ENCODE measurements around the gene TTLL4.

The TTLL4 gene

DNA sequence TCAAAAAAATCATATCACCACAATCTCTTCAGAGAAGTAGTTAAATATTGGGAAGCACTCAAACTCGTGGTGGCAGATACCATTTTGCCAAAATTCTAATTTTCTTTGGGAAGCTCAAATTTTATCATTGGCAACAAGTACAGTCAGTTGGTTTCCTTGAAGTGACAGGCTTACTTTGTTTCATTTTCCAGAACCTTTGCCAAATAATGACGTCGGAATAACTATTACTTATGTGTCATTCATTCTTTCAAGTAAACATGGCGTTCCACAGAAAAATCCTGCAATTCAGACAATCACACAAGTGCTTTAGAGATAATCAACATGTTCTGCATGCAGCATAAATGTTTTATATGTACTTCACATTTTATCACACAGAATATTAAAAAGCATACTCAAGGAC, 5.4 kb downstream of the TTLL4 start:
- Histone ChIP-seq H3K27ac (ENCODE audit: low read depth, low read length) (peak overlapping the region; percentile 27), H3K79me2 (ENCODE audit: control insufficient read depth, insufficient read depth, low read length, unreplicated experiment) (peaks cover 82% of the 10 kb centered on the region), H2AFZ (ENCODE audit: low read length, unreplicated experiment) (no peak overlapping the region), H3K4me3 (ENCODE audit: low read depth, low read length) (no peak overlapping the region), H3K36me3 (ENCODE audit: insufficient read depth, low read length) (no peaks in the 10 kb centered on the region), H3K27me3 (ENCODE audit: insufficient read depth, low read length) (no peaks in the 10 kb centered on the region), H3K4me1 (ENCODE audit: control insufficient read depth, insufficient read depth, low read length, unreplicated experiment) (peaks cover 24% of the 10 kb centered on the region)

DNA sequence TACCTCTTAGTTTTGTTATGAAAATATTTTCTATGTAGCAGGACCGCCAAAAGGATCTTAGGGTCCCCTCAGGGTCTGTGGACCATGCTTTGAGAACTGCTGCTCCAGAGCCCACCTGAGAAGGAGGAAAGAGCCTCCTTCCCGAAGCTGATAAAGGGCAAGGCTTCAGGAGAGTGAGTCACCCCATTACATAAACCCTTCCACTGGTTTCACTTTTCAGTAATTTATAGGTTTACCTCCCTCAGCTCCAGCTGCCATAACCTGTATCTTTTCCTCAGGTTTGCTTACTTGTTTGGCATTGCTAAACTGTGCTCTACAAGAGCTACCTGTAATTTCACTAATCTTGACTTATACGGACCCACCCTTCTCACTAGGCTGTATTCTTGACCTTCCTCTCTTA, 6.6 kb downstream of the TTLL4 start:
- H3K4me1 ChIP-seq (ENCODE audit: control insufficient read depth, insufficient read depth, low read length, unreplicated experiment), result peaks cover 17% of the 10 kb centered on the region
- no peaks in the 10 kb centered on the region for H3K36me3 ChIP-seq (ENCODE audit: insufficient read depth, low read length)
- peak overlapping the region; percentile 41; the same call in 1 of the 2 replicates for H3K4me3 ChIP-seq (ENCODE audit: low read depth, low read length)
- no peak overlapping the region for H3K27ac ChIP-seq (ENCODE audit: low read depth, low read length)
- peaks cover 80% of the 10 kb centered on the region for H3K79me2 ChIP-seq (ENCODE audit: control insufficient read depth, insufficient read depth, low read length, unreplicated experiment)
- no peaks in the 10 kb centered on the region for H3K27me3 ChIP-seq (ENCODE audit: insufficient read depth, low read length)
- no peak overlapping the region for H2AFZ ChIP-seq (ENCODE audit: low read length, unreplicated experiment)

- Histone ChIP-seq H3K27me3 (ENCODE audit: insufficient read depth, low read length) (no peaks in the 10 kb centered on the region), H3K27ac (ENCODE audit: low read depth, low read length) (no peak overlapping the region), H3K4me3 (ENCODE audit: low read depth, low read length) (no peak overlapping the region), H2AFZ (ENCODE audit: low read length, unreplicated experiment) (no peak overlapping the region), H3K79me2 (ENCODE audit: control insufficient read depth, insufficient read depth, low read length, unreplicated experiment) (peaks cover 79% of the 10 kb centered on the region), H3K4me1 (ENCODE audit: control insufficient read depth, insufficient read depth, low read length, unreplicated experiment) (peaks cover 24% of the 10 kb centered on the region), H3K36me3 (ENCODE audit: insufficient read depth, low read length) (no peaks in the 10 kb centered on the region)
These were observed 7.4 kb downstream of the TTLL4 start for GRCh38 chr2:218718058-218718457.

DNA sequence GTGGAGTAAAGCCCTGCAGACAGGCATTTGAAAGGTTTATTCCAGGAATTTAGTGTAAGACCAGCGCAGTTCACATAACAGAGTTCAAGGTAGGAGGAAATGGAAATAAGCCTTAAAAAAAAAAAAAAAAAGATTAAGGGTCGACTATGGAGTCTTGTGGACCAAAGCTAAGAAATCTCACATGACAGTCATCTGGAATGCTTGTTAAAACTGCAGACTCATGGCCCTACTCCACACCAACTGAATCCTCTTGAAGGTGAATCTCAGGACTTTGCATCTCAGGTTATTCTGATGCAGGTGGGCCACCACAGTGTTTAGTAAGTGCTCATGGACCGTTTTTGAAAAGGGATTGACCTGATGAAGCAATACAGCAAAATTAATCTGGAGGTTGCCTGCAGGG, 8.8 kb downstream of the TTLL4 start:
- H3K27ac ChIP-seq (ENCODE audit: low read depth, low read length), result no peak overlapping the region
- peaks cover 77% of the 10 kb centered on the region for H3K79me2 ChIP-seq (ENCODE audit: control insufficient read depth, insufficient read depth, low read length, unreplicated experiment)
- H3K36me3 ChIP-seq (ENCODE audit: insufficient read depth, low read length), result no peaks in the 10 kb centered on the region

DNA sequence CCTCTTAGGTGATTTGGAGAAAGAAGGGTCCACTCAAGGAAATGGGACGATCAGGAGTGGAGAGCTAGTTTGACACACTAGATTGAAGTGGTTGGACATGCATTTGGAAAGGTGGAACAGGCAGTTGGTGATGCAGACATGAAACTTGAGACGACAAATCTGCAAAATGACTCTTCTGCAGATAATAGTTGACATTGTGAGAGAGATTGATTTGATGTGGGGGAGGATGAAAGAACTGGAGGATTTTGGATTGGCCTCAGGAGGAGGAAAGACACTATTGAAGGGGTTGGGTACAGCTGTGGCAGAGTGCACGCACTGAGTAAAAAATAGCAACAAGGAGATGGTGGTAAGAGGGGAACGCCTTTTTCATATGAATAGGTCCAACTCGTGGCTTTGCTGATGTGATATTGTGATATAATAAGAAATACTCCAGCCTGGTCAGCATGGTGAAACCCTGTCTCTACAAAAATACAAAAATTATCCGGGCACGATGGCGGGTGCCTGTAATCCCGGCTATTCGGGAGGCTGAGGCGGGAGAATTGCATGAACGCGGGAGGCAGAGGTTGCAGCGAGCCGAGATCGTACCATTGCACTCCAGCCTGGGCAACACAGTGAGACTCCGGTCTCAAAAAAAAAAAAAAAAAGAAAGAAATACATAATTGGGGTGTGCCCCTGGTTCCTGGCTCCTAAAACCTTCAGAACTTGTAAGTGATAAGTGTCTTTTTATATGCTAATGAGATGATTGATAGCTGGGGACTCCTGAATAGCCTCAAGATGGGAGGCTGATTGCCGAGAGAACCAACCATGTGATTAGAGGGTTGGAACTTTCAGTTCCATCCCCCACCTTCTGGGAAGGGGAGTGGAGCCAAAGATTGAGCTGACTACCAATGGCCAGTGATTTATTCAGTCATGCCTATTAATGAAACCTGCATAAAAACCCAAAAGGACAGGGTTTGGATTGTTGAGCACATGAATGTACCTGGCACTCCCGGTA, 9.7 kb downstream of the TTLL4 start:
- Histone ChIP-seq H3K27ac (ENCODE audit: low read depth, low read length) (no peak overlapping the region), H2AFZ (ENCODE audit: low read length, unreplicated experiment) (no peak overlapping the region), H3K4me3 (ENCODE audit: low read depth, low read length) (no peak overlapping the region), H3K79me2 (ENCODE audit: control insufficient read depth, insufficient read depth, low read length, unreplicated experiment) (peaks cover 79% of the 10 kb centered on the region), H3K4me1 (ENCODE audit: control insufficient read depth, insufficient read depth, low read length, unreplicated experiment) (peaks cover 23% of the 10 kb centered on the region), H3K27me3 (ENCODE audit: insufficient read depth, low read length) (no peaks in the 10 kb centered on the region), H3K36me3 (ENCODE audit: insufficient read depth, low read length) (0 out of 2 replicates have a peak, but pooled peaks cover 3% of the 10 kb centered on the region)

More for the DNA sequence above, 8.8 kb downstream of the TTLL4 start:
- Histone ChIP-seq H3K27me3 (ENCODE audit: insufficient read depth, low read length) (no peaks in the 10 kb centered on the region), H2AFZ (ENCODE audit: low read length, unreplicated experiment) (no peak overlapping the region), H3K4me1 (ENCODE audit: control insufficient read depth, insufficient read depth, low read length, unreplicated experiment) (peaks cover 26% of the 10 kb centered on the region), H3K4me3 (ENCODE audit: low read depth, low read length) (no peak overlapping the region)

DNA sequence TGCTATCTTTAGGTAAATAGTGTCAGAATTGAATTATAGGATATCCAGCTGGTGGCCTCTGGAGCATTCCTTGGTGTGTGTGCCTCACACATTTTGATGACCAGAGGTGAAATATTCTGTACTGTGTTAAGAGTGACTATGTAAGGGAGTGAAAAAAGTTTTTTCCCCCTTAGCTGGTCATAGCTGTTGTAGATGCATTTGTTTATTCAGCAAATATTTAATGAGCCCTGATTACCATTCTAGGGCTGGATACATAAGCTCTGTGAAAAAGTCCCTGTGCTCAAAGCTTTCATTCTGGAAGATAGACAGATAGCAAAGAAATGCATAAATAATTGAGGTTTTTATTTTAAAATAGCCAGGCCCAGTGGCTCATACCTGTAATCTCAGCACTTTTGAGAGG, 10.9 kb downstream of the TTLL4 start:
- H3K79me2 ChIP-seq (ENCODE audit: control insufficient read depth, insufficient read depth, low read length, unreplicated experiment), result peaks cover 83% of the 10 kb centered on the region
- peaks cover 20% of the 10 kb centered on the region for H3K4me1 ChIP-seq (ENCODE audit: control insufficient read depth, insufficient read depth, low read length, unreplicated experiment)
- peaks cover 11% of the 10 kb centered on the region; the same call in 1 of the 2 replicates for H3K36me3 ChIP-seq (ENCODE audit: insufficient read depth, low read length)
- no peak overlapping the region for H3K27ac ChIP-seq (ENCODE audit: low read depth, low read length)
- H3K4me3 ChIP-seq (ENCODE audit: low read depth, low read length), result no peak overlapping the region
- no peaks in the 10 kb centered on the region for H3K27me3 ChIP-seq (ENCODE audit: insufficient read depth, low read length)
- H2AFZ ChIP-seq (ENCODE audit: low read length, unreplicated experiment), result no peak overlapping the region

GRCh38 chr2:218721934-218722333, 11.3 kb downstream of the TTLL4 start:
- Histone ChIP-seq H3K79me2 (ENCODE audit: control insufficient read depth, insufficient read depth, low read length, unreplicated experiment) (peaks cover 83% of the 10 kb centered on the region), H3K4me1 (ENCODE audit: control insufficient read depth, insufficient read depth, low read length, unreplicated experiment) (peaks cover 16% of the 10 kb centered on the region), H3K36me3 (ENCODE audit: insufficient read depth, low read length) (peaks cover 11% of the 10 kb centered on the region; the same call in 1 of the 2 replicates), H3K27ac (ENCODE audit: low read depth, low read length) (no peak overlapping the region), H2AFZ (ENCODE audit: low read length, unreplicated experiment) (no peak overlapping the region), H3K4me3 (ENCODE audit: low read depth, low read length) (no peak overlapping the region), H3K27me3 (ENCODE audit: insufficient read depth, low read length) (no peaks in the 10 kb centered on the region)

DNA sequence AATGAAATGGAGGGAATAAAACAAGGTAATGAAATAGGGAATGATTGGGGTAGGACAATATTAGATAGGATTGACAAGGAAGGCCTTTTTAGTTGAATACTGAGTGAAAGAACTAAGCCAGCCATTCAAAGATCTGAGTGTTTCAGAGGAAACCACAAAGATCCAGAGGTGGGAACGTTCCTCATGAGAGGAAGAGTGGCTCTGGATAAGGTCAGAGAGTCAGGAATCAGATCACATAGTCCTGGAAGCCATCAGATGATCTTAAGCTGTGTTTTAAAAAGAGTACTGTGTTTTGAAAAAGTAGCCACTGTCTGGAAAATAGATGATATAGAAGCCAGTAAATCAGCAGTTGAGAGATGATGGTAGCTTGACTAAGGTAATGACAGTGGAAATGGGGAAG, 11.8 kb downstream of the TTLL4 start:
- H3K79me2 ChIP-seq (ENCODE audit: control insufficient read depth, insufficient read depth, low read length, unreplicated experiment), result peaks cover 83% of the 10 kb centered on the region
- no peak overlapping the region for H2AFZ ChIP-seq (ENCODE audit: low read length, unreplicated experiment)
- H3K36me3 ChIP-seq (ENCODE audit: insufficient read depth, low read length), result peaks cover 11% of the 10 kb centered on the region; the same call in 1 of the 2 replicates
- no peak overlapping the region for H3K4me3 ChIP-seq (ENCODE audit: low read depth, low read length)
- H3K4me1 ChIP-seq (ENCODE audit: control insufficient read depth, insufficient read depth, low read length, unreplicated experiment), result peaks cover 11% of the 10 kb centered on the region
- H3K27ac ChIP-seq (ENCODE audit: low read depth, low read length), result no peak overlapping the region
- no peaks in the 10 kb centered on the region for H3K27me3 ChIP-seq (ENCODE audit: insufficient read depth, low read length)

DNA sequence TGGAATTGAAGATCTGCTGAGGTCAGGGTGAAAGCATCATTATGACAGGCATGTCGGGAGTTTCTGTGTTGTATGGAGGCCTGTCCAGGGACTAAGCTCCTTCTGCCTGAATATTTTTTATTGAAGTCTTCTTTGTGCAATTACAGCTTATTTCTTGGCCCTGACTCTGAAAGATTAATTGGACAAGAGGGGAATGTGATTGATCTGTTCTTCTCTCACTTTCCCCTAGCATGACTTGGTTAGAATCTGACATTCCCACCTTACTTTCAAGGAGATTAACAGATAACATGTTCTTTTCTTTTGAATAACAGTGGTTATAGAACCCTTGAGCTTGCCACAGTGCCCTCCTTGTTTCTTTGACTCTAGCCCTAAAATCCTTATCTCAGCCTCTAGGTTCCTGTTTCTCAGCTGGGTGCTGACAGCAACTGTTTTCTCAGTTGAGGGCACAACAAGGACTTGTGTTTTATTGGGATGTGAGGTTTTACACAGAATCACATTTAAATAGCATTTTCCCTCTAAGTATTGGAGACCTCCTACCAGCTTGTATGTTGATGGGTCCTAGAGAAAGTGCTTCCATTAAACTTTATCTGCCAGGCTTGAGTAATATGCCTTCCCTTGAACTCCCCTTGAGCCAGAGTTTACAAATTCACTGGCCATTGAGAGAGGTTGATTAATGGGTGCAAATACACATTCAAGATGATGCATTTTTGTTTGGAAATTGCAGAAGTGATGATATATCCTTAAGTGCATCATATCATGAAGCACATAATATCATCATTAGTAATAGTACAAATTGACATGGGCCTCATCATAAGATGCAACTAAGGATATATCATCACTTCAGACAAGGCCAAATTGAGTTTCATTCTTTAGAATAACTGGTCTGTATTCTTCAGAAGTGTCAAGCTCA, 12.5 kb downstream of the TTLL4 start:
- Histone ChIP-seq H3K79me2 (ENCODE audit: control insufficient read depth, insufficient read depth, low read length, unreplicated experiment) (peaks cover 77% of the 10 kb centered on the region), H3K27ac (ENCODE audit: low read depth, low read length) (no peak overlapping the region), H3K4me1 (ENCODE audit: control insufficient read depth, insufficient read depth, low read length, unreplicated experiment) (peaks cover 9% of the 10 kb centered on the region), H3K4me3 (ENCODE audit: low read depth, low read length) (no peak overlapping the region), H3K27me3 (ENCODE audit: insufficient read depth, low read length) (no peaks in the 10 kb centered on the region), H2AFZ (ENCODE audit: low read length, unreplicated experiment) (no peak overlapping the region), H3K36me3 (ENCODE audit: insufficient read depth, low read length) (peaks cover 11% of the 10 kb centered on the region; the same call in 1 of the 2 replicates)

DNA sequence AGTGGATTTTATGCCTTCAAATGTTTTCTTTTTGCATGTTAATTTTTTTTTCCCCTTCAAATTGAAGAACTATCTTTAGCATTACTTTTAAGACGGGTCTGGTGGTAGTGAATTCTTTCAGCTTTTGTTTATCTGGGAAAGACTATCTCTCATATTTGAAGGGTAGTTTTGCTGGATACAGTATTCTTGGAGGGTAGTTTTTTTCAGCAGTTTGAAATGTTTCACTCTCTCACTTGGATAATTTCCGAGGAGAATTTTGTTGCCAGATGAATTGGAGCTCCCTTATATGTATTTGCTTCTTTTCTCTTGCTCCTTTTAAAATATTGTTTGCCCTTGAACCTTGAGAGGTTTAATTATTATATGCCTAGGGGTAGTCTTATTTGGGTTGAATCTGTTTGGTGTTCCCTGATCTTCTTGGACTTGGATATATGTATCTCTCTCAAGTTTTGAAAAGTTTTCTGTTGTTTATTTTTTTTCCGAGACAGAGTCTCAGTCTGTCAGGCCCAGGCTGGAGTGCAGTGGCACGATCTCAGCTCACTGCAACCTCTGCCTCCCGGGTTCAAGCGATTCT, 15.5 kb downstream of the TTLL4 start:
- Histone ChIP-seq H3K4me3 (ENCODE audit: low read depth, low read length) (no peak overlapping the region), H3K4me1 (ENCODE audit: control insufficient read depth, insufficient read depth, low read length, unreplicated experiment) (peaks cover 13% of the 10 kb centered on the region), H3K79me2 (ENCODE audit: control insufficient read depth, insufficient read depth, low read length, unreplicated experiment) (peaks cover 59% of the 10 kb centered on the region), H3K36me3 (ENCODE audit: insufficient read depth, low read length) (peaks cover 11% of the 10 kb centered on the region; the same call in 1 of the 2 replicates), H3K27me3 (ENCODE audit: insufficient read depth, low read length) (no peaks in the 10 kb centered on the region), H3K27ac (ENCODE audit: low read depth, low read length) (no peak overlapping the region), H2AFZ (ENCODE audit: low read length, unreplicated experiment) (no peak overlapping the region)

Data from ACC112 (cell line).